ENCODE measurements around the gene PRKACA.

Gene PRKACA

GRCh38 chr19:14136509-14137281, 19.1 kb upstream of the PRKACA start, which contains the start of gene ASF1B:
TSS of gene ASF1B (minus strand) at chr19:14136589. CDS start at chr19:14136456, 133 bp downstream.
- Histone ChIP-seq H3K4me3 (ENCODE audit: low read length) (peak within 1 kb of the TSS; percentile 97), H3K4me1 (ENCODE audit: low read length) (peaks cover 5% of the 10 kb centered on the region), H3K27ac (ENCODE audit: low read length) (peak within 1 kb of the TSS; percentile 57), H4K20me1 (ENCODE audit: insufficient read depth, low read length) (no peaks in the 10 kb centered on the region), H3K4me2 (ENCODE audit: low read length) (peak within 1 kb of the TSS; percentile 95), H3K9ac (ENCODE audit: low read length) (peak within 1 kb of the TSS; percentile 92), H2AFZ (ENCODE audit: low read depth, low read length) (peak within 1 kb of the TSS; percentile 8; the same call in 1 of the 2 replicates), H3K79me2 (ENCODE audit: low read length) (peaks cover 35% of the 10 kb centered on the region), H3K9me3 (ENCODE audit: insufficient read depth, low read length) (no peaks in the 10 kb centered on the region), H3K27me3 (ENCODE audit: low read depth, low read length) (no peaks in the 10 kb centered on the region), H3K36me3 (replicated peaks; ENCODE audit: low read depth, low read length) (peaks cover 16% of the 10 kb centered on the region)
- TF ChIP-seq CTCF (IDR thresholded peaks at IDR 0.05; ENCODE audit: low read depth, low read length) (peak; percentile 90), EZH2phosphoT487 (IDR thresholded peaks at IDR 0.05; ENCODE audit: low read depth) (no peak)

GRCh38 chr19:14135985-14136508, 18.5 kb upstream of the PRKACA start:
- TF ChIP-seq EZH2phosphoT487 (IDR thresholded peaks at IDR 0.05; ENCODE audit: low read depth) (no peak), CTCF (IDR thresholded peaks at IDR 0.05; ENCODE audit: low read depth, low read length) (no peak)
- Histone ChIP-seq H3K36me3 (replicated peaks; ENCODE audit: low read depth, low read length) (peaks cover 17% of the 10 kb centered on the region), H3K4me3 (ENCODE audit: low read length) (peak overlapping the region; percentile 82), H4K20me1 (ENCODE audit: insufficient read depth, low read length) (no peaks in the 10 kb centered on the region), H3K4me1 (ENCODE audit: low read length) (peaks cover 5% of the 10 kb centered on the region), H3K4me2 (ENCODE audit: low read length) (peak overlapping the region; percentile 95), H3K27ac (ENCODE audit: low read length) (peak overlapping the region; percentile 49), H2AFZ (ENCODE audit: low read depth, low read length) (peak overlapping the region; percentile 8; the same call in 1 of the 2 replicates), H3K79me2 (ENCODE audit: low read length) (peaks cover 35% of the 10 kb centered on the region), H3K9me3 (ENCODE audit: insufficient read depth, low read length) (no peaks in the 10 kb centered on the region), H3K9ac (ENCODE audit: low read length) (peak overlapping the region; percentile 92), H3K27me3 (ENCODE audit: low read depth, low read length) (no peaks in the 10 kb centered on the region)

GRCh38 chr19:14135355-14135754, 17.8 kb upstream of the PRKACA start:
- TF ChIP-seq CTCF (IDR thresholded peaks at IDR 0.05; ENCODE audit: low read depth, low read length) (no peak), EZH2phosphoT487 (IDR thresholded peaks at IDR 0.05; ENCODE audit: low read depth) (no peak)
- Histone ChIP-seq H3K79me2 (ENCODE audit: low read length) (peaks cover 35% of the 10 kb centered on the region), H3K4me2 (ENCODE audit: low read length) (peak overlapping the region; percentile 95), H3K9ac (ENCODE audit: low read length) (peak overlapping the region; percentile 92), H3K4me3 (ENCODE audit: low read length) (peak overlapping the region; percentile 82), H3K27me3 (ENCODE audit: low read depth, low read length) (no peaks in the 10 kb centered on the region), H3K9me3 (ENCODE audit: insufficient read depth, low read length) (no peaks in the 10 kb centered on the region), H3K36me3 (replicated peaks; ENCODE audit: low read depth, low read length) (peaks cover 17% of the 10 kb centered on the region), H4K20me1 (ENCODE audit: insufficient read depth, low read length) (no peaks in the 10 kb centered on the region), H3K27ac (ENCODE audit: low read length) (peak overlapping the region; percentile 49; the same call in 1 of the 2 replicates), H2AFZ (ENCODE audit: low read depth, low read length) (no peak overlapping the region), H3K4me1 (ENCODE audit: low read length) (peaks cover 5% of the 10 kb centered on the region)

GRCh38 chr19:14127929-14128509, 10.5 kb upstream of the PRKACA start:
- no peak overlapping the region for H3K9ac ChIP-seq (ENCODE audit: low read length)
- TF ChIP-seq CTCF (IDR thresholded peaks at IDR 0.05; ENCODE audit: low read depth, low read length) (no peak), EZH2phosphoT487 (IDR thresholded peaks at IDR 0.05; ENCODE audit: low read depth) (no peak)
- no peaks in the 10 kb centered on the region for H3K9me3 ChIP-seq (ENCODE audit: insufficient read depth, low read length)
- H2AFZ ChIP-seq (ENCODE audit: low read depth, low read length): no peak overlapping the region
- 0 out of 2 replicates have a peak, but pooled peaks cover 4% of the 10 kb centered on the region for H3K79me2 ChIP-seq (ENCODE audit: low read length)
- H3K36me3 ChIP-seq (replicated peaks; ENCODE audit: low read depth, low read length): peaks cover 34% of the 10 kb centered on the region
- no peaks in the 10 kb centered on the region for H3K4me1 ChIP-seq (ENCODE audit: low read length)
- no peaks in the 10 kb centered on the region for H3K27me3 ChIP-seq (ENCODE audit: low read depth, low read length)
- no peak overlapping the region for H3K4me3 ChIP-seq (ENCODE audit: low read length)
- H3K27ac ChIP-seq (ENCODE audit: low read length): no peak overlapping the region
- no peaks in the 10 kb centered on the region; the same call in 1 of the 2 replicates for H4K20me1 ChIP-seq (ENCODE audit: insufficient read depth, low read length)
- no peak overlapping the region for H3K4me2 ChIP-seq (ENCODE audit: low read length)
